Mucosa of gallbladder (tissue), 1 donor: Measurements from ENCODE around the gene TOMM40L. TPM values are rescaled to one million over a fixed set of nuclear protein-coding genes. Genes with fewer than 3 reads are reported as not detected.
"Not testable (repeated sequence)": the region's sequence is repeated elsewhere in the genome, so short reads cannot be mapped to it uniquely, and the experiment has no call there.

Source experiments
- DNase-seq: peaks from one replicate; pipeline ENCODE4 v3.0.0-alpha.2; 2020; ENCODE audit warnings: low spot score
- total RNA-seq: library from RNA; stranded (reverse); gene quantifications from one replicate; pipeline ENCODE4 v1.2.1, GENCODE V29; 2021
- donor health status: DM: no; HTN: no; CAD: no.

The TOMM40L gene
- total RNA-seq, 1 donor from 2014 or later = 15.1 TPM

GRCh38 chr1:161220002-161220401 lies 5.9 kb upstream of the TOMM40L start:
- no peak for DNase-seq

- DNase-seq = no peak
These were observed 3.5 kb upstream of the TOMM40L start for GRCh38 chr1:161222175-161223019.

- DNase-seq = no peak
These were observed 1.8 kb upstream of the TOMM40L start for GRCh38 chr1:161223805-161224694.

GRCh38 chr1:161224695-161225087 lies 1.2 kb upstream of the TOMM40L start:
- DNase-seq = not testable (repeated sequence)

GRCh38 chr1:161225178-161225533 lies 704 bp upstream of the TOMM40L start:
- no peak for DNase-seq

- DNase-seq = no peak
These were observed 456 bp downstream of the TOMM40L start for GRCh38 chr1:161226320-161226711.

- DNase-seq = no peak
These were observed 899 bp downstream of the TOMM40L start for GRCh38 chr1:161226759-161227158.

GRCh38 chr1:161227196-161227871 lies 1.5 kb downstream of the TOMM40L start:
- DNase-seq = peak; percentile 82

GRCh38 chr1:161228032-161228431 lies 2.2 kb downstream of the TOMM40L start:
- DNase-seq = no peak

- DNase-seq = no peak
These were observed 4.0 kb downstream of the TOMM40L start for GRCh38 chr1:161229896-161230295.

GRCh38 chr1:161230762-161231161 lies 4.9 kb downstream of the TOMM40L start:
- no peak for DNase-seq

- DNase-seq = no peak
These were observed 7.2 kb downstream of the TOMM40L start for GRCh38 chr1:161233102-161233501.

- no peak for DNase-seq
These were observed 10.3 kb downstream of the TOMM40L start for GRCh38 chr1:161235957-161236775.

GRCh38 chr1:161238039-161238473 lies 12.2 kb downstream of the TOMM40L start, which contains the start of gene NR1I3:
Gene NR1I3 (minus strand): TSS chr1:161238203. CDS start chr1:161236565, 1,638 bp downstream.
- DNase-seq = no peak

- no peak for DNase-seq
These were observed 15.8 kb downstream of the TOMM40L start for GRCh38 chr1:161241682-161242081.

- DNase-seq = no peak
These were observed 16.5 kb downstream of the TOMM40L start for GRCh38 chr1:161242313-161242712.

GRCh38 chr1:161244888-161245287 lies 19.0 kb downstream of the TOMM40L start:
- DNase-seq = no peak

- not testable (repeated sequence) for DNase-seq
These were observed 24.2 kb downstream of the TOMM40L start for GRCh38 chr1:161250100-161250499.

GRCh38 chr1:161250829-161251228 lies 25.0 kb downstream of the TOMM40L start:
- no peak for DNase-seq

- no peak for DNase-seq
These were observed 25.7 kb downstream of the TOMM40L start for GRCh38 chr1:161251579-161251978.

GRCh38 chr1:161255302-161255701 lies 29.4 kb downstream of the TOMM40L start:
- not testable (repeated sequence) for DNase-seq
